Stimulated activated CD4-positive, alpha-beta T cell treated with anti-CD3 and anti-CD28 coated beads, Interleukin-4, amount 100 ng/mL, for 48 hours (primary cell): ENCODE data around the gene CDHR5.

Experiments
- DNase-seq, 2 donors: peaks; one replicate each; pipeline ENCODE4 v3.0.0-alpha.2; 2020; ENCODE audit warnings: low read depth in 2 of 2

Gene CDHR5

GRCh38 chr11:567011-567628 is 57.6 kb downstream of the CDHR5 start:
- no peak for DNase-seq
